Measurements from ENCODE around the gene EIF3M.

DNA sequence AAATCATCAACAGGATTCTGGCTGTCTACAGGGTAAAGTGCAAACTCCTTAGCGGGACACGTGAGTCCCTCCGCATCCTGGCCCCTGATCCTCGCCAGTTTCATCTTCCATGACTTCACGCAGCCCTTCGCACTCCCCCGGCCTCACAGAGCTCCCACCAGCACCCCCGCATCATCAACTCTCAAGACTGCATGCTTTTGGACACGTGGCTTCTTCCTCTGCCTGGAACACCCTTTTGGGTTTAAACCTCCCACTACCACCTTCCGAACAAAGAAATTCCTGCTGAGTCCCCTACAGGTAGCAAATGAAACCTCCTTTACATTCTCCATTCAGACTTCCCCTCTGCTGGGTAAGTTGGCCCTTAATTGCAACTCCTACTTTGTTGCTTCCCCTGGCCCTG, 12.6 kb upstream of the EIF3M start:
- TF ChIP-seq CTCF (IDR thresholded peaks at IDR 0.05 in 8 of 11, conservative IDR thresholded peaks at IDR 0.05 in 3 of 11) (no peak), POLR2AphosphoS5 (IDR thresholded peaks at IDR 0.05) (peak in 2 of 3 donors; percentile 49 to 65)
